Measurements from ENCODE around the gene HIF1AN. TPM values are rescaled to one million over a fixed set of nuclear protein-coding genes. Genes with fewer than 3 reads are reported as not detected.

The HIF1AN gene
- total RNA-seq, 1 experiment from 2014 or later, result 57.6 TPM

GRCh38 chr10:100554902-100555301, 19.2 kb downstream of the HIF1AN start:
- Histone ChIP-seq H3K36me3 (ENCODE audit: insufficient read depth, low read length, poor library complexity, severe bottlenecking) (no peaks in the 10 kb centered on the region), H3K4me1 (ENCODE audit: insufficient read depth, low read length, poor library complexity, severe bottlenecking) (no peaks in the 10 kb centered on the region), H3K27me3 (replicated peaks; ENCODE audit: insufficient read depth, low read depth, low read length, poor library complexity) (no peaks in the 10 kb centered on the region), H3K4me3 (ENCODE audit: low read depth, low read length, poor library complexity, severe bottlenecking) (no peak overlapping the region), H3K27ac (ENCODE audit: low read depth, low read length, poor library complexity, severe bottlenecking) (no peak overlapping the region), H3K9me3 (ENCODE audit: low read depth, low read length, poor library complexity, severe bottlenecking) (no peaks in the 10 kb centered on the region)
- DNase-seq (ENCODE audit: low spot score), result no peak
- intact Hi-C loops (cut with micrococcal nuclease; ENCODE audit: unreplicated experiment), result no loop called here
- CTCF ChIA-PET, result interaction anchor here (1.1 kb wide), 1 partner anchor 463 kb away, joined by 7 read pairs; no protein-coding TSS in a partner anchor
- TF ChIP-seq EZH2 (IDR thresholded peaks at IDR 0.05; ENCODE audit: borderline replicate concordance, low read depth, low read length, poor library complexity, severe bottlenecking) (no peak), CTCF (conservative IDR thresholded peaks at IDR 0.05; ENCODE audit: low read depth, low read length) (no peak)
- BruUV-seq (replicated peaks), result no TSS peak
- POLR2A ChIA-PET (ENCODE audit: low non-redundant PET), result interaction anchor here (0.6 kb wide), 1 partner anchor 14 kb away, joined by 8 read pairs; no protein-coding TSS in a partner anchor

GRCh38 chr10:100560248-100560647, 24.5 kb downstream of the HIF1AN start:
- TF ChIP-seq CTCF (conservative IDR thresholded peaks at IDR 0.05; ENCODE audit: low read depth, low read length), result no peak
- TF ChIP-seq EZH2 (IDR thresholded peaks at IDR 0.05; ENCODE audit: borderline replicate concordance, low read depth, low read length, poor library complexity, severe bottlenecking), result no peak
- CTCF ChIA-PET, result interaction anchor here (1.3 kb wide), 1 partner anchor 318 kb away, joined by 7 read pairs; no protein-coding TSS in a partner anchor
- intact Hi-C loops (cut with micrococcal nuclease; ENCODE audit: unreplicated experiment), result no loop called here
- no peak overlapping the region for H3K4me3 ChIP-seq (ENCODE audit: low read depth, low read length, poor library complexity, severe bottlenecking)
- POLR2A ChIA-PET (ENCODE audit: low non-redundant PET), result no interaction called here
- no TSS peak for BruUV-seq (replicated peaks)
- no peaks in the 10 kb centered on the region for H3K36me3 ChIP-seq (ENCODE audit: insufficient read depth, low read length, poor library complexity, severe bottlenecking)
- no peak for DNase-seq (ENCODE audit: low spot score)
- peaks cover 7% of the 10 kb centered on the region for H3K27me3 ChIP-seq (replicated peaks; ENCODE audit: insufficient read depth, low read depth, low read length, poor library complexity)
- H3K27ac ChIP-seq (ENCODE audit: low read depth, low read length, poor library complexity, severe bottlenecking), result no peak overlapping the region
- no peaks in the 10 kb centered on the region for H3K9me3 ChIP-seq (ENCODE audit: low read depth, low read length, poor library complexity, severe bottlenecking)
- H3K4me1 ChIP-seq (ENCODE audit: insufficient read depth, low read length, poor library complexity, severe bottlenecking), result peaks cover 10% of the 10 kb centered on the region

GRCh38 chr10:100561005-100561404, 25.3 kb downstream of the HIF1AN start:
- DNase-seq (ENCODE audit: low spot score), result no peak
- H3K36me3 ChIP-seq (ENCODE audit: insufficient read depth, low read length, poor library complexity, severe bottlenecking), result no peaks in the 10 kb centered on the region
- intact Hi-C loops (cut with micrococcal nuclease; ENCODE audit: unreplicated experiment), result no loop called here
- peaks cover 10% of the 10 kb centered on the region for H3K4me1 ChIP-seq (ENCODE audit: insufficient read depth, low read length, poor library complexity, severe bottlenecking)
- BruUV-seq (replicated peaks), result no TSS peak
- no peaks in the 10 kb centered on the region for H3K9me3 ChIP-seq (ENCODE audit: low read depth, low read length, poor library complexity, severe bottlenecking)
- TF ChIP-seq CTCF (conservative IDR thresholded peaks at IDR 0.05; ENCODE audit: low read depth, low read length), result no peak
- TF ChIP-seq EZH2 (IDR thresholded peaks at IDR 0.05; ENCODE audit: borderline replicate concordance, low read depth, low read length, poor library complexity, severe bottlenecking), result no peak
- no peak overlapping the region for H3K27ac ChIP-seq (ENCODE audit: low read depth, low read length, poor library complexity, severe bottlenecking)
- H3K27me3 ChIP-seq (replicated peaks; ENCODE audit: insufficient read depth, low read depth, low read length, poor library complexity), result peaks cover 10% of the 10 kb centered on the region
- no peak overlapping the region for H3K4me3 ChIP-seq (ENCODE audit: low read depth, low read length, poor library complexity, severe bottlenecking)
- POLR2A ChIA-PET (ENCODE audit: low non-redundant PET), result no interaction called here
- CTCF ChIA-PET, result interaction anchor here (0.8 to 1.3 kb wide), 2 partner anchors 183 to 317 kb away, joined by 3 to 7 read pairs; no protein-coding TSS in a partner anchor

Measured in A673 (cell line).